ENCODE results near the gene ZHX3.
A peak's percentile ranks its signal among the peaks of the same experiment; 100 is the strongest.

Gene ZHX3

GRCh38 chr20:41345729-41346067 is 28.2 kb upstream of the ZHX3 start:
- no peak overlapping the region for H3K4me3 ChIP-seq (ENCODE audit: low read length)
- no peak for DNase-seq (ENCODE audit: low read depth)
- no peak for TF ChIP-seq CTCF (conservative IDR thresholded peaks at IDR 0.05; ENCODE audit: low read length)

- DNase-seq (ENCODE audit: low read depth) = no peak
- TF ChIP-seq CTCF (conservative IDR thresholded peaks at IDR 0.05; ENCODE audit: low read length) = no peak
- H3K4me3 ChIP-seq (ENCODE audit: low read length) = no peak overlapping the region
These were observed 27.6 kb upstream of the ZHX3 start for GRCh38 chr20:41344938-41345728.

GRCh38 chr20:41344477-41344876 is 26.9 kb upstream of the ZHX3 start:
- no peak for TF ChIP-seq CTCF (conservative IDR thresholded peaks at IDR 0.05; ENCODE audit: low read length)
- DNase-seq (ENCODE audit: low read depth) = no peak
- H3K4me3 ChIP-seq (ENCODE audit: low read length) = no peak overlapping the region

- no peak overlapping the region for H3K4me3 ChIP-seq (ENCODE audit: low read length)
- no peak for DNase-seq (ENCODE audit: low read depth)
- TF ChIP-seq CTCF (conservative IDR thresholded peaks at IDR 0.05; ENCODE audit: low read length) = no peak
These were observed 25.2 kb upstream of the ZHX3 start for GRCh38 chr20:41342474-41343464.

- peak within 1 kb of the TSS; percentile 74 for H3K4me3 ChIP-seq (ENCODE audit: low read length)
- peak; percentile 90 for DNase-seq (ENCODE audit: low read depth)
- peak; percentile 42 for TF ChIP-seq CTCF (conservative IDR thresholded peaks at IDR 0.05; ENCODE audit: low read length)
These were observed 23.0 kb upstream of the ZHX3 start, which contains the start of gene LPIN3 for GRCh38 chr20:41340327-41341055. Gene LPIN3 (plus strand): TSS chr20:41340821. CDS start chr20:41345804, 4,983 bp downstream.

GRCh38 chr20:41339957-41340326 is 22.4 kb upstream of the ZHX3 start:
- peak; percentile 91 for TF ChIP-seq CTCF (conservative IDR thresholded peaks at IDR 0.05; ENCODE audit: low read length)
- peak overlapping the region; percentile 74 for H3K4me3 ChIP-seq (ENCODE audit: low read length)
- peak; percentile 53 for DNase-seq (ENCODE audit: low read depth)

All from AG10803 (cell line).